Activated CD8-positive, alpha-beta memory T cell treated with anti-CD3 and anti-CD28 coated beads for 48 hours (primary cell): ENCODE measurements around the gene KLHL3.

Source experiments
- DNase-seq, 3 experiments: peaks; one replicate each; pipeline ENCODE4 v3.0.0-alpha.2; 2020; ENCODE audit warnings: low read depth in 2 of 3, low spot score in 2 of 3

KLHL3 gene

GRCh38 chr5:137710086-137710485 is 25.8 kb downstream of the KLHL3 start:
- no peak for DNase-seq

GRCh38 chr5:137708796-137709559 is 26.9 kb downstream of the KLHL3 start:
- DNase-seq: no peak

GRCh38 chr5:137708062-137708461 is 27.8 kb downstream of the KLHL3 start:
- no peak for DNase-seq

DNA sequence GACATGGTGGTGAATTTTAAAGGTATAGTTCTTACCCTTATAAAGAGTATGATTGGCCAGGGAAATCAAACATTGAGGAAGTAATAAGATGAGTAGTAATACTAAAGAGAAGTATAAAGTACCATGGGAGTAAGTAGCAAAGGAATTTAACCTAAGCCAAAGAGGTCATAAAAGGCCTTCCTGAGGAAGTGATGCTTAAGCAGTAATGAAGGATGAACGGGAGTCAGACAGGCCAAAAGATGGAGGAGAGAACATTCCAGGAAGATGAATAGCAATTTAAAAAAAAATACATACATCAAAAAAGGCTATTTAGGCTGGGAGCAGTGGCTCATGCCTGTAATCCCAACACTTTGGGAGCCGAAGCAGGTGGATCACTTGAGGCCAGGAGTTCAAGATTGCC is 29.0 kb downstream of the KLHL3 start:
- no peak for DNase-seq

DNA sequence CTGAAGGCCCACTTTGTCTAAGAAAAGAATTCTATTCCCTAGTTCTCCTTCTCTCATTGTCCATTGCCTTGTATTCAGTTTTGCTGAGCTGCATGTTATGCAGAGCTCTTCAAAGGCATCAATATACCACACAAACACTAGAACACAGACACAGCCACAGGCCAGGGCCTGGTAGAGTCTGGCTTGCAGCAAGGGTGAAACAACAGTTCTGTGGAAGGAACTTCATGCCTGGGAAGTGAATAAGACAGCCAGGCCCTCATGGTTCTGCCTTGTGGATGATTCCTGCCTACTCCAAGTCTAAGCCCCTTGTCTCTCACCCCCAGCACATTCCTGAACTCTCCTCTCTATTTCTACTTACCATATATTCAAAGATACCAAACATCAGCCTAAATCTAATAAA is 30.8 kb downstream of the KLHL3 start:
- no peak for DNase-seq

- DNase-seq: no peak
Observed at GRCh38 chr5:137703565-137703964, 32.3 kb downstream of the KLHL3 start.

DNA sequence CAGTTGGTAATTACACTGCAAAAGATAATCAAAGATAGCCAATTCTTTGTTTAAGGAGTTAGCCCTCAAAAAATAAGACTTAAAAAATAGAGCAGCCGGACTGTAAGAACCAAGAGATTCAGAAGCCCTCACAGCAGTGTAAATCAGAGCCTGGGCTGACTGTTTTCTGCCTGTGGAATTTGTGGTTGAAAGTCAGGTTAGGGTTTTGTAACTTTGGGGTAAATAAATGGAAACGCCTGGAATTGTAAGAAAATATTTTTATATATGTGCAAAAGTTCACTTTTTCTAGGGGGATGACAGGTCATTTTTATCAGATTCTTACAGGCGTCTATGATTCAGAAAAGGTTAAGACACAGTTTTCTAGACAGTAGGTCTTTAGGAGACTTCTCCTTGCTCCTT is 35.6 kb downstream of the KLHL3 start:
- no peak for DNase-seq

DNA sequence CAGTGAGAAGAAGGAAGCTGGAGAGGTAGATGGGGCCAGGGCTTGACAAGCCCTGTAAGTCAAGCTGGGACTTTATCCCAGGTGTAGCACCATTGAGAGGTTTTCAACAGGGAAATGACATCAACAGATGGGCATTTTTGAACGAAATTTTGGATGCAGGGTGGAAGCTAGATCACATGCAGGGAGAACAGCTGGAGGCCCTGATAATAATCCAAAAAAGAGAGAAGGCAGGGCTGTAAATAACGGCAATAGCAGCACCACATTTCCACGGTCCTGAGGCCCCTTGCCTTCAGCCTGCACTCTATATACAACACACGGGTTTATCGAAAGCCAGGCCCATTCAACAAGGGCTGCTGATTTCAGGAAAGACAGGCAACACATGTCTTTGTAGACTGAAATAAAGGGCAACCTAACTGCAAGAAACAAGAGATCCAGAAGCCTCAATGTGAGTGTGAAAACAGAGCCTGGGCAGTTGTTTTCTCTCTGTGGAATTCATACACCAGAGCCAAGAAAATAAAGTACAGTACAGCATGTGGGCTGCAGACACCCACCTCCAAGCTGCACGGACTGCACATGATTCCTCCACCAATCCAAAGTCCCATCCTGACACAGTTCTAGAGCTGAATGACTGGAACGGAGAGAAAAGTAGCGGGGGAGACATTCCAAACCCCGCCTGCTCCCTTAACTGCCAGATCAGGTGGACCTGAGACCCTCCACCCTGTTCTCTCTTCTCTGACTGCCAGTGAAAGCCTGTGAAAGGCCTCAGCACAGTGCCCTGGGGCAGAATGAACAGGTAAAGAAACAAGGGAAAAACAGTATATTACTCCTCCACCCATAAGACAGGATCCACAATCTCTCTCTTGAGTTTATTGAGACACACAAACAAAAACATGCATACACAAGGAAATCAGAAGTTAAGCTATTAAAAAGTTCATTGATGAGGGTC is 36.3 kb downstream of the KLHL3 start:
- no peak for DNase-seq

- peak in 1 of 3 experiments; percentile 4 for DNase-seq
Observed at GRCh38 chr5:137696481-137696880, 39.4 kb downstream of the KLHL3 start.

DNA sequence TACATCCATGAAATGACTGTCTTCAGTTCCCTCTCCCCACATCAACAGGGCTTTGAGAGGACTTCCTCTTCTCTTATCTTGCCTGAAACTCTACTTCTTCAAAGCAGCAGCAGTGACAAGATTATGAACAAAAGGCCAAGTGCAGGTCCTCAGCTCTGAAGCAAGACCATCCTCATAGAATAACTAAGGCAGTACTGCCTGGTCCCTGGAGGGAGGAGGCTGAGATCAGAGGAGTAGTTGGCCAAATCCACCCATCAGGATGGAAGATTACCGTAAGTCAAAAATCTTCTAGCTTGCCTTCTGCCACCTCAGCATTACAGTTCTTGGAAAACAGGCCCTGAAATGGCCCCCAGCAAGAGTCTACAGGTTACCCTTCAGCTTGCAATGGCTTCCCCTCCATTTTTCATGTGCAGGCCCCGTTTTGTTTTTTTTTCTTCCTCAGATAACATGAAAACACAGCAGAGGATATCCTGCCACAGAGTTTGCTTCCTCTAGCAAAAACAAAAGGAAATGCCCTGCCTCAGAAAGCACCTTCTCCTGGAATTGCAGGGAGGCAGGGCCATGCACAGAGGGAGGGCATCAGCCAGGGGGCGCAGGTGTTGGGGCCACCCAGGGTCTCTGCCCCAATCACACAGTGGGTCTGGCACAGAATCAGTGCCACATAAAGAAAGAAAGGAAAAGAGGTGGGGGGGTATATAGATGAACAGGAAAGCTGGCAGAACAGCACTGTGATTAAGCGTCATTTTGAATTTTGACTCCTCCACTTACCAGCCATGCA is 40.0 kb downstream of the KLHL3 start:
- no peak for DNase-seq

DNA sequence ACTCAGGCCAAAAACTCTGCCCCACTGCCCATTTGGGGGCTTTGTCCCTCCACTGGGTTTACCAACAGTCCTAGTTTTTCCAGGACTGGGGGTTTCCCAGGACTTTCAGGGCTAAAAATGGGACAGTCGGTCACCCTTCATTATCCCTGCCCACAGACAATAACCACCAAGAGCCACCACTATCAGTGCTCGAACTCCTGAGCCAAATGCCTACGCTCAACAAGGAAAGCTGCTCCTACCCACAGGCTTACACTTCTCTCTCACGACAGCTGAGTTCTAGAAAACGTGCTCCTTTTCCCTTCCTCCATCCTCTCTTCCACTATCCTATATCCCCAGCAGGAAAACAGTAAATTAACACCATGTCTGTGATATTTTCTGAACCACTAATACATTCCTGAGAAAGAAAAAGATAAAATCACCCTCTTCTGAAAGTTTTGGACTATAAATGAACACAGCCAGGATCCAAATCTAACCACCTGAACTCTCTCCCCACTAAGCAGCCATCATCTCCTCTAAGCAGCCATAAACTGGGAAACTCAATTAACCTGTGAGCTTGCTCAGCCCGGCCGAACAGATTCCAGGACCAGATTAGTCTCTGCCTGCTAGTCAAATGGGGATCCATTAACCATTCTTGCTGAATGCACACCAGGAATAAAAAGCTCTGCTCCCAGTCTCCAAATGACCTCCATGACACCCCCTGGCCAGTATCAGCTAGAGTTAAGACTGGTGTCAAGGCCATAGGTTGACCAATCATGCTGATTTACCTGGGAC is 41.8 kb downstream of the KLHL3 start:
- no peak for DNase-seq

DNA sequence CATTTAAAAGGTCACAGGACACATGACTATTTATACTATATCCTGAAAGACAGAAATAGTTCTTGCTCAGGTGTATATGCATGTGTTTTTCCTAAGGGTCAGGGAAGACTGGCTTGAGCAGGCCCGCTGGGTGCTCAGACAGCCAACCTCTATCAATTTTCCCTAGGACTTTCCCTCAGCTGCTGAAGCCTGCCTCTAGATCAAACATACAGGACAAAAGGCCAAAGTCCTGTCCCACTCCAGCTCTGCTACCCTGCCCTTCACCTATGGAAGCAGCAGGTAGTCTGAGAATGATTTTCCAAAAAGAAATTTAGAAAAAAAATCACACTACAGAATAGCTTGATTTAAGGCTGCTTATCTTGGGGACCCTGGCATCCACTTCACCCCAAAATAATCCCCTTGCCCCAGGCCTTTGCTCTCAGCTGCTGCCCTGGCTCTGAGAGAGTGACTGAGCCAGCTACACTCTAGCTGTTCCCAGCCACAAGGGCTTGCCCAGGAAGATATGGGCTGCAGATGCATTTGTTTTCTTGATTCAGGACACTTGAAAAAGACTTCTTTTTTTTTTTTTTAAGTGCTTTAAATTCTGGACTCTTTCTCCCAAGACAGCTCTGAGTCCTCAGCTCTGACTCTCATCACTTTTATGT is 42.5 kb downstream of the KLHL3 start:
- no peak for DNase-seq

DNA sequence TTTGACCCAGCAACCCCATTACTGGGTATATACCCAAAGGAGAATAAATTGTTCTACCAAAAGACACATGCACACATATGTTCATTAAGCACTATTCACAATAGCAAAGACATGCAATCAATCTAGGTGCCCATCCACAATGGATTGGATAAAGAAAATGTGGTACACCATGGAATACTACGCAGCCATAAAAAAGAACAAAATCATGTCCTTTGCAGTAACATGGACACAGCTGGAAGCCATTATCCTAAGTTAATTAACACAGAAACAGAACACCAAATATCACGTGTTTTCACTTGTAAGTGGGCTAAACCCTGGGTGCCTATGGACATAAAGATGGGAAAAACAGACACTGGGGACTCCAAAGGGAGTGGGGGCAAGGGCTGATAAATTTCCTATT is 46.6 kb downstream of the KLHL3 start:
- DNase-seq: no peak

DNA sequence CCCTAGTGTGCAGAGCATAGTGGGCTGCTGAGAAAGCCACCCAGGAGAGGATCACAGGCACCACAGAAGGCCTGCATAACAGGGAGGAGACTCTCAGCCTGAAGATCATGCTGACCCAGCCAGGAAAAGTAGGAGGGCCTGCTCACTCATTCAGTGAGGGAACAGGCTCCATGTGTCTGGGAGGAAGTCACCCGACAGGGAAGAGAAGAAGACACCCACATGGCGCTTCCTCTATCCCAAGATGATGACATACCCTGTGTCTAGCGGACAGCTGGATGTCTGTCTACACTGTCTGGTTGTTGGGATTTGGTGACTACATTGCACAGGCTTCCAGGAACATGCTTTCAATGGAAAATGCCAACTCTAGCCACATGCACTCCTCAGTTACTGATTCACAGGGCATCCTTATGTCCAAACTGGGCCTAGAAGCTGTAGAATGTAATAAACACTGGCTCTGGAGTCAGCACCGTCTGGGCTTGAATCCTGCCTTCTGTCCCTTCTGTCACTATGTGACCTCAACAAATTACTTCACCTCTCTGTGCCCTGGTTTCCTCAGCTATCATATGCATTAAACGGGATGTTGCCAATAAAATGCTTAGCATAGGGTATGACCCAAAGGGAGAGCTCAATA is 47.6 kb downstream of the KLHL3 start:
- no peak for DNase-seq

DNA sequence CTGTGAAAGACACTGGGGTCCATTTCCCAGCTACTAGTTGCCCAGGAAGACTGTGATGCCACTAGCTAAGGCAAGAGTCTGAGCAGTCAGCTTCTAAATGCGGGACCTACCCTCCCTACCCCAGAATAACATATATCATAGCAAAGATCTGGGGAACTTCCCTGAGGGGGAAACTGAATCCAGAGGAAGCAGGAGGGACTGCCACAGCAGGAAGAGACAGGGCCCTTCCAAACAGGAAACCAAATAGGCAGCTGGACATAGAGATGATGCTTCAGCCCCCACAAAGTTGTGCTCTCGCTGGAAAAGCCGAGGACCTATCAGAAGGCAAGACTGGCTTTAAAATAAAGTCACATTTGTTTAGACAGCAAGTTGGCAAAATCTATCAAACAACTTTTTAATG is 51.1 kb downstream of the KLHL3 start:
- DNase-seq: no peak

- no peak for DNase-seq
Observed at GRCh38 chr5:137681191-137681590, 54.7 kb downstream of the KLHL3 start.

GRCh38 chr5:137679910-137680309 is 56.0 kb downstream of the KLHL3 start:
- DNase-seq: no peak

GRCh38 chr5:137679195-137679594 is 56.7 kb downstream of the KLHL3 start:
- DNase-seq: no peak

DNA sequence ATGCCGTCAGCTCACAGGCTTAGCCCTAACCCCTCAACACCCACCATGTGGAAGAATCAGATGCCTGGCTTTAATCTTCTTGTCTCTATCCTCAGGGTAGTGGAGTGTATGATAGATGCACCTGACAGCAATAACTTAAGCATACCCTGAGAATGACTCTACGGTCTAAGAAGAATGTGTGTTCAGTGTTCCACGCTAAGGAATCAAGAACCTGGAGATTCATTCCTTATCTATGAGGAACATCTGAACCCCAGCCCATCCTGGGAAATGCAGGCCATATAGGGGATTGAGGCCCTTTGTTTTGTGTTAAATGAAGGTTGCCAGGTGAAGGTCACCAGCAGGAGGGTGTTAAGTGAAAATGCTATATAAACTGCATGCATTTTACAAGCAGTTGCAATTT is 63.0 kb downstream of the KLHL3 start:
- no peak for DNase-seq

DNA sequence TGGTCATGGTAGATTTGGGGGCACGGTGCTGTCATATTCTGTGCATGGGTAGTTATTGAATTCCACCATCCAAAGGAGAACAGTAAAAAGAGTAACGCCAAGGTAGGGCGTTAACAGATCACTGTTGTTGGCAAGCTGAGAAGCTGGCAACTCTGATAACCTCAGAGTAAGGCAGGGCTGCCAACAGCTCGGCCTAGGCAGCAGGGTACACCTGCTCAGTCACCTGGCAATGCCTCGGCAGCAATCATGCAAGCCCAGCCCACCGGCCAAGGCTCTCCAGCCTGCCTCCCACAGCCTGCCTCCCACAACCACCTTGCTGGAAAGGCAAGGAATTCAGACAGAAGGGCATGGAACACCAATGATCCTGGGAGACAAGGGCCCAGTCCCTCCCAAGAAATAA is 63.9 kb downstream of the KLHL3 start:
- DNase-seq: no peak
